GM13976 (cell line): ENCODE results near the gene B3GNT3.
"Not testable (repeated sequence)": the region's sequence is repeated elsewhere in the genome, so short reads cannot be mapped to it uniquely, and the experiment has no call there.

ENCODE experiments used
- DNase-seq: peaks from one replicate; pipeline ENCODE4 v3.0.0; 2012; ENCODE audit warnings: low spot score
- in situ Hi-C: fragments of 300-500 bp; cut with MboI; formaldehyde crosslinking; loops from one replicate; pipeline ENCODE4 v1.12.0; 2022; ENCODE audit warnings: low sequenced_read_pairs, mixed read lengths, inconsistent platforms; ENCODE audit not compliant: unreplicated experiment
- TF ChIP-seq, protein P1 (sequence below): IDR thresholded peaks from 2 replicates; pipeline ENCODE4 v1.5.1; 2012; ENCODE audit warnings: borderline replicate concordance, mild to moderate bottlenecking; ENCODE audit not compliant: insufficient read depth; ENCODE audit errors: extremely low read depth, missing control alignments, control extremely low read depth

Gene B3GNT3

DNA sequence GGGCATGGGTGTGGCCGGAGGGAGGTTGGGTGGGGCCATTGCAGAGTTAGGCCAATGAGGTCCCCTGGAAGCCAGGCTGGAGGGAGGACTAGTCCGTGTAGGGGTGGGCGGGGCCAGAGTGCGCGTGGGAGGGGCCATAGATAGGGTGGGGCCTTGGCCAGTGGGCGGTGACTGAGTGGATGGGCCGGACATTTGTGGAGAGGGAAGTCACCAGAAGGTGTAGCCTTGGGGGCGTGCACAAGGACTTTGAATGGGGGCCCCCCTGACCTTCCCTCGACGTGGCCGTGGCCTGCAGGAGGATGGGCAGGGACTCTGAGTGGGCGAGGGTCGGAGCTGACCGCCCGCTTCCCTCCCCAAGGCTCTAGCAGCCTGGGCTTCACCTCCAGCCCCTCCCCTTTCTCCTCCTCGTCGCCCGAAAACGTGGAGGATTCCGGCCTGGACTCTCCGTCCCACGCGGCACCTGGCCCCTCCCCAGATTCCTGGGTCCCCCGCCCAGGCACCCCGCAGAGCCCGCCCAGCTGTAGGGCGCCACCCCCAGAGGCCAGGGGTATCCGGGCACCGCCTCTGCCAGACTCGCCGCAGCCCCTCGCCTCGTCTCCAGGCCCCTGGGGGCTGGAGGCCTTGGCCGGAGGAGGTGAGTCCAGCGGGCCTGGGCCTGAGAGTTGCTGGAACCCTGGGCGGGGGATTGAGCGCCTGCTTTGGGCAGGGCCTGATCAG is 16.5 kb upstream of the B3GNT3 start:
- peak; percentile 76 for DNase-seq
- TF ChIP-seq, protein P1, sequence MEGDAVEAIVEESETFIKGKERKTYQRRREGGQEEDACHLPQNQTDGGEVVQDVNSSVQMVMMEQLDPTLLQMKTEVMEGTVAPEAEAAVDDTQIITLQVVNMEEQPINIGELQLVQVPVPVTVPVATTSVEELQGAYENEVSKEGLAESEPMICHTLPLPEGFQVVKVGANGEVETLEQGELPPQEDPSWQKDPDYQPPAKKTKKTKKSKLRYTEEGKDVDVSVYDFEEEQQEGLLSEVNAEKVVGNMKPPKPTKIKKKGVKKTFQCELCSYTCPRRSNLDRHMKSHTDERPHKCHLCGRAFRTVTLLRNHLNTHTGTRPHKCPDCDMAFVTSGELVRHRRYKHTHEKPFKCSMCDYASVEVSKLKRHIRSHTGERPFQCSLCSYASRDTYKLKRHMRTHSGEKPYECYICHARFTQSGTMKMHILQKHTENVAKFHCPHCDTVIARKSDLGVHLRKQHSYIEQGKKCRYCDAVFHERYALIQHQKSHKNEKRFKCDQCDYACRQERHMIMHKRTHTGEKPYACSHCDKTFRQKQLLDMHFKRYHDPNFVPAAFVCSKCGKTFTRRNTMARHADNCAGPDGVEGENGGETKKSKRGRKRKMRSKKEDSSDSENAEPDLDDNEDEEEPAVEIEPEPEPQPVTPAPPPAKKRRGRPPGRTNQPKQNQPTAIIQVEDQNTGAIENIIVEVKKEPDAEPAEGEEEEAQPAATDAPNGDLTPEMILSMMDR, result no peak
- in situ Hi-C loops, result no loop called here

DNA sequence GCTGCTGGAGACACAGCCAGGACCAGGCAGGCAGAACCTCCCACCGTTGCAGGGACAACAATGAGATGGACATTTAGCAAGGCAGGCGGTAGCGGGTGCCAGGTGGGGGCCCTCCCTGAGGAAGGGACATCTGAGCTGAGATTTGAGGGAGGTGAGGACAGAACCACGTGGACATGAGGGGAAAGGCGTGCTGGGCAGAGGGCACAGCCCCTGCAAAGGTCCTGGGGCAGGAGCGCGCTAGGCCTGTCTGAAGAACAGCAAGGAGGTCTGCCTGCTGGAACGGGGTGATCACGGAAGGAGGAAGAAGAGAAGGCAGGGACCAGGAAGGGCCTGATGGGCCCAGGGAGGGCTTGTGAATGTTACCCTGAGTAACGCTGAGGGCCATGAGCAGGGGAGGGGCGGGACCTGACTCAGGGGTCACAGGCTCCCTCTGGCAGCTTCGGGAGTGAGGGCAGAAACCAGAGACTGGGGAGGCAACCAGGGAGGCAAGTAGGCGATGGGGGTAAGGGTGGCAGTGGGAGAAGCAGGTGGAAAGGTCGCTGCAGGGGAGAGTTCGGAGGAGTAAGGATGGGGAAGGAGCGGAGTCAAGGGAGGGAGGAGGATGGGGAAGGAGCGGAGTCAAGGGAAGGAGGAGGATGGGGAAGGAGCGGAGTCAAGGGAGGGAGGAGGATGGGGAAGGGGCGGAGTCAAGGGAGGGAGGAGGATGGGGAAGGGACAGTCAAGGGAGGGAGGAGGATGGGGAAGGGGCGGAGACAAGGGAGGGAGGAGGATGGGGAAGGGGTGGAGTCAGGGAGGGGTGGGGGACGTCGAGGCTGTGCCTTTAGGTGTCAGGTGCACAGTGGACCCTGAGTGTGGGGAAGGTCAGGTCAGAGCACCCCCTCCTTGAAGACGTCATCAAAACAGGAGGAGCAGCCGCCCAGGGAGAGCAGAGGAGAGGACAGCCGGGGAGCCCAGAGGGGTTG is 15.7 kb upstream of the B3GNT3 start:
- in situ Hi-C loops, result no loop called here
- no peak for DNase-seq
- TF ChIP-seq, protein P1, result no peak

DNA sequence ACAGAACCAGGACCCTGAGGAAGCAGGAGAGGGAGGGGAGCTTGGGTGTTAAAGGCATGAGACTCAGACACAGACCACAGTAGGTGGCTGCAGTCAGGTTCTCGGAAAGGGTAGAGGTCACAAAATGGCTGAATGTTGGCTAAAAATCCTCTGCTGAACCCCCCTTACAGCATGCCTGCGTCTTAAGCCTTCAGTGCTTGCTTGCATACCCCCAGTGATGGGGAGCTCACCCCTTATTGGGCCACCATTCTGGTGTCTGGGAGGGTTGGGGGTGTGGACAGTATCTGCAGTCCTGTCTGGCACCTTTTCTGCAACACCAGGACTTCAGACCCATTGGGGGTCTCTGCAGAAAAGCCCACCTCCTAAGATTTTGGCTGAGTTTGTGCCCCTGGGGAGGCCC is 14.2 kb upstream of the B3GNT3 start:
- TF ChIP-seq, protein P1, result no peak
- in situ Hi-C loops, result no loop called here
- no peak for DNase-seq

DNA sequence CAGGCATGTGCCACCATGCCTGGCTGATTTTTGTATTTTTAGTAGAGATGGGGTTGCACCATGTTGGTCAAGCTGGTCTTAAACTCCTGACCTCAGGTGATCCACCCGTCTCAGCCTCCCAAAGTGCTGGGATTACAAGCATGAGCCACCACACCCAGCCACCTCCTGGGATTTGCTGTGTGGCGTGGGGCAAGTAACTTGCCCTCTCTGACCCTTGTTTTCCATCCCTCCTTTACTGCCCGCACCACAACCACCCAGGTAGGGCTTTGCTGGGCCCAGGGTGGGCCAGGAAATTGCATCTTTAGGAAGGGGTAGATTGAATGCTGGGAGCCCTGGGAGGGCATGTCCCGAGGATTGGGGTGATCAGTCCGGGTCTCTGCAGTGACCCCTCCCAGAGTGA is 11.2 kb upstream of the B3GNT3 start:
- in situ Hi-C loops, result not testable (repeated sequence)

DNA sequence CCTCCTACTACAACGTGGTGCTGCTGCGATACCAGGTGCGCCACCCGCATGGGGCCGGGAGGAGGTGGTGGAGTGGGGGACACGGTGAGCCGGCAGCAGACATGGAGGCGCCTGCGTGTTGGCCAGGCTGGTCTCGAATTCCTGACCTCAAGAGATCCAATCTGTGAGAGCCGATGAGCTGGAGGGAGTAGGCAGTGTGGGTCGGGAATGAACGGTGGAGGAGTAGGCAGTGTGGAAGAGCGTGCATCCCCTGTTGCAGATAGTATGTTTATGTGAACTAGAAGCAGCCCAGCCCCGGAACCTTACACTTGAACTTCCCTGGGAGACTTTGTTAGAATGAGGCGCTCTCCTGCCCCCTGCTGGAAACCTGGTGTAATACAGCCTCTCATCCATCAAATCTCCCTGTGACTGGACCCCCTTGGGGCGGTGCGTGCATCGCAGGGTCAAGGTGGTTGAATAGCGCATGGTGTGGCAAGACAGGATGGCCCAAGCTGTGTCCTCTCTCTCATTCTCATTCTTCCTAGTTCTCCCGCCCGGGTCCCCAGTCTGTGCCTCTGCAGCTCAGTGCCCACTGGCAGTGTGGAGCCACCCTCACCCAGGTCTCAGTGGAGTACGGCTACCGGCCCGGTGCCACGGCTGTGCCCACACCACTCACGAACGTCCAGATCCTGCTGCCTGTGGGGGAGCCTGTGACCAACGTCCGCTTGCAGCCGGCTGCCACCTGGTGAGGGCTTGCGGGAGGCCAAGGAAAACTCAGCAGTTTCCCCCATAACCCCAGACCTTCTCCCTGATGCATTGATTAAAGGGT is 10.5 kb upstream of the B3GNT3 start:
- peak; percentile 90 for DNase-seq
- in situ Hi-C loops, result no loop called here
- TF ChIP-seq, protein P1, result peak; percentile 74

More for the DNA sequence above, 11.2 kb upstream of the B3GNT3 start:
- not testable (repeated sequence) for DNase-seq

DNA sequence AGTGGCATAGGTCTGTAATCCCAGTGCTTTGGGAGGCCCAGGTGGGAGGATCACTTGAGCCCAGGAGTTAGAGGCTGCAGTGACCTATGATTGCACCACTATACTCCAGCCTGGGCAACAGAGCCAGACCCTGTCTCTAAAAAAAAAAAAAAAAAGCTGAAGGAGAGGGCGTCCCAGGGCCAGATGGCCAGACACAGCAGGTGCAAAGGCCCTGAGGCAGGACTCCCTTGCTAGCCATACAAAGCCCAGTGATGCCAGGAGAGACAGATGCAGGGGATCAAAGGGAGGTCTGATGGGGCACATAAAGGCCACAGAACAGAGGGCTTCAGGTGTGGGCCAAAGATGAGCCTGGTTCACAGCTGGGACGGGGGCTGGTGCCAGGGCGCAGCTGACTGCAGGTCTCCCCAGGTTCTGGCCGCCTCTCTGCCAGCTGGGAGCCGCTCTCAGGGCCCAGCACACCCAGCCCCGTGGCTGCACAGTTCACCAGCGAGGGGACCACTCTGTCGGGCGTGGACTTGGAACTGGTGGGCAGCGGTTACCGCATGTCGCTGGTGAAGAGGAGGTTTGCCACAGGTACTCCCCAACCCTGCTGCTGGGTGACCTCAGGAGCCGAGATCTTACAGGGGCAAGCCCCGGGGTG is 7.5 kb upstream of the B3GNT3 start:
- TF ChIP-seq, protein P1, result no peak
- in situ Hi-C loops, result no loop called here
- no peak for DNase-seq
